NCI-H1694 treated with DMSO at 0.1 percent for 48 hours (cell line): ENCODE measurements around the gene CD109.
A peak's percentile ranks its signal among the peaks of the same experiment; 100 is the strongest.
"Not testable (repeated sequence)": the region's sequence is repeated elsewhere in the genome, so short reads cannot be mapped to it uniquely, and the experiment has no call there.

Experiments used
- DNase-seq: peaks from one replicate; lab custom pipeline; 2025; lab: John Stamatoyannopoulos, UW

CD109 gene

GRCh38 chr6:73695619-73696421, at the start of gene CD109:
CD109 (plus strand) TSS chr6:73696203; CDS start chr6:73696216, 13 bp downstream.
- peak; percentile 23 for DNase-seq

GRCh38 chr6:73648166-73648565, 47.8 kb upstream of the CD109 start:
- no peak for DNase-seq

DNA sequence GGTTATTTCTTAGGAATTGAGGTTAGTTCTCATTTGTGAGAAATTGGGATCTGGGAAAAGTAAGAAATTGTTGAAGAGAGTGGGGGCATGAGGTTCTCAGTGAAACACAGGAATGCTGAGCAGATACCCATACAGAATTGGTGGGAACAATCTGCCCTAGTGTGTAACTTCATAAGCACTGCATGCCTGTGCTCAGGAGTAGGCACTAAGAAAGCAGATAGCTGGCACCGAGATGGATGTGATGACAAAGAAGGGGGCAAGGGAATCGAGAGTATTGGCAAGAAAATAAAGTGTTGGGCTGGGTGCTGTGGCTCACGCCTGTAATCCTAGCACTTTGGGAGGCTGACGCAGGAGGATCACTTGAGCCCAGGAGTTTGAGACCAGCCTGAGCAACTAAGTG, 46.2 kb upstream of the CD109 start:
- DNase-seq: no peak

DNA sequence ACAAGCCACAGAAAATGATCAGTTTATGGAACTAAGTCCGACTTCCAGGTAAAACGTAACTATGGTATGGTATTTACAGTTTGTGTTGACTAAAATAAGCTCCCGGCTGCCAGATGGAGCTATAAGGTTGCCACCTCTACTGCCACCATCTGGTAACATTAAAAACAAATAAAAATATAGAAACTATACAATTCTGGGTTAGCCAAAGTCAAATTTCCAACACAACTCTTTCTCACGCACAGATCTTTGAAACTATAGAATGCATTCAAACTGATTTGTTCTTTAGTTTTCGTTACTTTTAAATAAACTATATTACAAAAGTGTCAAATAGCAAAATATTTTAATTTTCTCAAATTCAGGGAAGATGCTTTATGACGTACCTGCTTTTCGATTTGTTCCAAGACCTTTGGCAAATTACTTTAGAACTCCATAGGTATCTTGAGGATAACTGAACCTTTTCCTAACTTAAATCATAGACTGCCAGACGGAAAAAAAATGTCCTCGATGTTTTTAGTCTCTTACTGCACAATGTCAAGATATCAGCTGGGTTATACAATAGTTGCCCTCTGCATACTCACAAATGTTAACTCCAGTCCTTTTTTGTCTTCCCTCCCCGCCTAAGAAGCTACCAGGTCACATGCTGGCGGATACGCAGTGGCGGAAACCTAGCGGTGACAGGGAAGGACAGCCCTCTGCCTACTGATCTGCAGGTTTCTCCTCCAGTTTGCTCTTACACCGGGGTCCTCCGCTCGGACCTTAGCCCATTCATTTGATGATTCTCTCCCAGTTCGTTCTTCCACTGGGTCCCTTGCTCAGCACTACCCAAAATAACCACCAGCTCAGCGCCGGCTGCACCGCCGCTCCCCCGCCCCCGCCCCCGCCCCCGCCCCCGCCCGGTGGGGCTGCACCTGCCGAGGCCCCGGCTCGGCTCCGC, 43.1 kb upstream of the CD109 start:
- peak; percentile 46 for DNase-seq

DNA sequence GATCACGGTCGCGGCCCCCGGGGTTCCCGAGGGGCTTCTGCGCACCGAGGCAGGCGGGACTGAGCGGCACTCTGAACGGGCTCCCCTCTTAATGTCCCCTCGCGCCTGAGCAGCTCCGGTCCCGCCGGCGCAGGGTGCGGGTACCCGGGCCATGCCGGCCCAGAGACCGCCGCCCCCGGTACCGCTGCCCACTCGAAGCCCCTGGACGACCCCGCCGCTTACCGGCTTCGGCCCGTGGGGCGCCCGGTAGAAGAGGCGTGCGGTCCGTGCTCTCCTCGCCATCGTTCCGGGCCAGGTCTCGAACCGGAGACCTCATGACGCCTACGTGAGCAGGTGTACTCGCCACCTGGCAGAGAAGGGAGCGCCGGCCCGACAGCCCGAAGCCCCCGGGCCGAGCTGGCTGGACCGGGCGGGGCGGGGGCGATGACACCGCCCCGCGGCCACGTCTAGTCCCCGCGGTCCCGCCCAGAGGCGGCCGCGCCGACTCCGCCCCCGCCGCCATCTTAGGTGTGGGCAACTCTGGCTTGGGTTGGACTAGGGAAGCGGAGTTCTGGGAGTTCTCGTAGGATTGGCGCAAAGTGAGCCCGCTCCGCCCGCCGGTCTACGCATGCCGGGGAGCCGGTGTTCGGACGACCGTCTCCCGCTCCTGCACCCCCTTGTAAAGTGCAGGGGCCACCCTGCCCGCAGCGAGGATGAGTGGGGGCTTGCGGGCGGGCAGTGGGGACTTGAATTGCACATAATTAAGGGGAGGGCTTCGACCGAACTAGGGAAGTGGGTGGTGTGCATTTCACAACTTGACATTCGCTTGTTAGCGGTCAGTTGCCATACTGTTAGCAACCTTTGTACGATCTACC, 42.2 kb upstream of the CD109 start, which contains the start of gene SLC17A5:
Gene SLC17A5, minus strand, starts transcription at position 422 of the 854 bp plus-strand sequence. Its CDS starts 106 bp downstream, at position 316.
- DNase-seq: peak; percentile 80

- no peak for DNase-seq
Measured at GRCh38 chr6:73655341-73655917, 40.6 kb upstream of the CD109 start.

- DNase-seq: no peak
Measured at GRCh38 chr6:73656531-73657145, 39.4 kb upstream of the CD109 start.

- no peak for DNase-seq
Measured at GRCh38 chr6:73657201-73657600, 38.8 kb upstream of the CD109 start.

DNA sequence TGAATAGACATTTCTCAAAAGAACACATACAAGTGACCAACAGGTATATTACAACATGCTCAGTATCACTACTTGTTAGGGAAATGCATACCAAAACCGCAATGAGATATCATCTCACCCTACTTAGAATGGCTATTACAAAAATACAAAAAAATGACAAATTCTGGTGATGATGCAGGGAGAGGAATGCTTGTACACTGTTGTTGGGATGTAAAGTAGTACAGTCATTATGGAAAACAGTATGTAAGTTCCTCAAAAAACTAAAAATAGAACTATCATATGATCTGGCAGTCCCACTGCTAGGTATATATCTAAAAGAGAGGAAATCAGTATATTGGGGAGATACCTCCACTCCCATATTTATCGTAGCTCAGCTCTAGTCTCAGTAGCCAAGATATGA, 31.3 kb upstream of the CD109 start:
- DNase-seq: no peak

- no peak for DNase-seq
Measured at GRCh38 chr6:73665686-73666319, 30.2 kb upstream of the CD109 start.

- no peak for DNase-seq
Measured at GRCh38 chr6:73666393-73666792, 29.6 kb upstream of the CD109 start.

GRCh38 chr6:73667798-73668197, 28.2 kb upstream of the CD109 start:
- no peak for DNase-seq

DNA sequence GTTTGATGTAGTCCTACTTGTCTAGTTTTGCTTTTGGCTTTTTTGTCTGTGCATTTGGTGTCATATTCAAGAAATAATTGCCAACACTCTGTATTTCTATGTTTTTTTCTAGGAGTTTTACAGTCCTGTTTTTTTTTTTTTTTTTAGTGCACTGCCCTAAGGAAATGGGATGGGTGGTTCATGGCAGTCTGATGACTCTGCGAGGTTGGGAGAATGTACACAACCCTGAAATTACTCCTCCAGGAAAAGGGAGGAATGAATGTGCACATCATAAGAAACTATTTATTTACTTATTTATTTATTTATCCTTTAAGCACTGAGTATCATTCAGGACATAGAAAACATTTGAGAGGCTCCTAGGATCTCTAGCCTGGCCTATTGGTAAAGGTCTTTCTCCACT, 27.0 kb upstream of the CD109 start:
- no peak for DNase-seq

- no peak for DNase-seq
Measured at GRCh38 chr6:73671911-73672685, 23.9 kb upstream of the CD109 start.

DNA sequence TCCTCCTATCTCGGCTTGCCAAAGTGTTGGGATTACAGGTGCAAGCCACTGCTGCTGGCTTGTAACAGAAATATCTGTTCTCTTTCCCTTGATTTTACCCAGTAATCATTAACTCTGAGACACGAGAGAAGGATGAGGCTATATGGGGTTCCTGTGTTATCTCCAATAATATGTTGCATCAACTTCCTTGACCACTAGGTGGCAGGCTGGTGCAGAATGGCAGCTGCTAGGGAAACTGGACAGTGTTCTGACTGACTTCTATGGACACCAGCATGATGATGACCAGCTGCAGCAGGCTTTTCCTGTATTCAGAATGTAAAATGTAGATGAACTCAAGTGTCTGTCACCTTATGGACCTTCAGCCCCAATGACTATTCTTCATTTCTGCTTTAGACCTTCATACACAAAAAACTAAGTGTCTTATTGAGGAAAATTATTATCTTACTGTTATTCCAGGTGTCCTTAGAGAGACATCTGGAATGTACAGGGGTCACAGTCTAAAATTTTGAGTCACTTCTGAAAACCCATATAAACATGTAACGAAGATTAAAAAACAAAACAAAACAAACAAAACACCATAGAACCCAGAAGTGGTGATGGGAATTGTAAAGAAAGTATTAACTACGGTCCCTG, 20.4 kb upstream of the CD109 start:
- peak; percentile 18 for DNase-seq

GRCh38 chr6:73679009-73679408, 17.0 kb upstream of the CD109 start:
- DNase-seq: no peak

DNA sequence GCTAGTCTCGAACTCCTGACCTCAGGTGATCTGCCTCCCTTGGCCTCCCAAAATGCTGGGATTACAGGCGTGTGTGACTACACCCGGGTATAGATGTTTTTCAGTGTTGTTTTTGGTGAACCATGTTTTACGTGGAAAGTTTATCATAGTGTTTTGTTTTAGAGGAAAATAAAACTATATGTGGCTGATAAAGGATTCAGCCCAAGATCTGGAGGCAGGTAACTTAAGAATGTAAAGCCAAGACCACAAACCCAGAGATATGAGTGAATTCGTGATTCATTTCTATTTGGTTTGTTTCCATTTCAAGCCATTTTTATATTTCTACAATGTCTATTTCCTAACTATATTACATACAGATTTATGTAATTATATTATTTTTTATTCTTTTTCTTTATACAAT, 16.2 kb upstream of the CD109 start:
- DNase-seq: not testable (repeated sequence)

GRCh38 chr6:73680289-73680918, 15.6 kb upstream of the CD109 start:
- DNase-seq: no peak

DNA sequence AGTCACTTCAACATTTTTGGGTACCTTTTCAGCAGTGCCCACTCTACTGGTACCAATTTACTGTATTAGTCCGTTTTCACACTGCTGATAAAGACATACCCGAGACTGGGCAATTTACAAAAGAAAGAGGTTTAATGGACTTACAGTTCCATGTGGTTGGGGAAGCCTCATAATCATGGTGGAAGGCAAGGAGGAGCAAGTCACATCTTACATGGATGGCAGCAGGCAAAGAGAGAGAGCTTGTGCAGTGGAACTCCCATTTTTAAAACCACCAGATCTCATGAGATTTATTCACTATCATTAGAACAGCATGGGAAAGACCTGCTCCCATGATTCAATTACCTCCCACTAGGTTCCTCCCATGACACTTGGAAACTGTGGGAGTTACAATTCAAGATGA, 12.4 kb upstream of the CD109 start:
- DNase-seq: not testable (repeated sequence)
